K562 (cell line): ENCODE results near the gene RETREG1.

Experiments used
- ARNT ChIP-seq, 2 experiments: fragments of 450-650 bp; IDR thresholded peaks; 2 replicates each; pipeline ENCODE4 v1.6.1; 2016; ENCODE audit warnings: mild to moderate bottlenecking in 1 of 2
- EP300 ChIP-seq: IDR thresholded peaks from 2 replicates; pipeline ENCODE4 v1.6.1; 2012; ENCODE audit warnings: low read length, improper control_type of control experiment
- IRF2 ChIP-seq: sonication (generic); formaldehyde crosslinking; IDR thresholded peaks from 2 replicates; pipeline ENCODE4 v1.8.1; 2022; ENCODE audit warnings: mild to moderate bottlenecking, missing genetic modification reagents
- JUND ChIP-seq, 2 experiments: IDR thresholded peaks; 2 replicates in 1 of 2; 3 replicates in 1 of 2; pipeline ENCODE4 v1.6.1; 2011; ENCODE audit warnings: borderline replicate concordance in 2 of 2, low read depth in 2 of 2, low read length in 2 of 2, improper control_type of control experiment in 1 of 2, missing biosample characterization in 1 of 2, missing genetic modification characterization in 1 of 2, missing genetic modification reagents in 1 of 2
- LARP7 ChIP-seq: fragments of 450-650 bp; IDR thresholded peaks from 2 replicates; pipeline ENCODE4 v1.6.1; 2016
- MXI1 ChIP-seq: IDR thresholded peaks from 2 replicates; pipeline ENCODE4 v1.6.1; 2011; ENCODE audit warnings: low read depth, mild to moderate bottlenecking, improper control_type of control experiment, low read length
- NCOA6 ChIP-seq: fragments of 450-650 bp; IDR thresholded peaks from 2 replicates; pipeline ENCODE4 v1.6.1; 2017; ENCODE audit warnings: mild to moderate bottlenecking
- POLR2A ChIP-seq: fragments of 450-650 bp; conservative IDR thresholded peaks from 2 replicates; pipeline ENCODE4 v1.6.1; 2016
- ZNF121 ChIP-seq: sonication (generic); formaldehyde crosslinking; conservative IDR thresholded peaks from 2 replicates; pipeline ENCODE4 v1.8.0; 2022; ENCODE audit warnings: missing genetic modification reagents
- TF ChIP-seq, protein P1 (sequence below), 2 experiments: fragments of 450-650 bp in 1 of 2; sonication (generic) in 1 of 2; formaldehyde crosslinking in 1 of 2; IDR thresholded peaks in 1 of 2; conservative IDR thresholded peaks in 1 of 2; 2 replicates each; pipeline versions ENCODE4 v1.6.1 to v1.8.1; 2016 to 2023; ENCODE audit warnings: mild to moderate bottlenecking in 2 of 2, moderate library complexity in 2 of 2, inconsistent platforms in 1 of 2, missing genetic modification reagents in 1 of 2
- TF ChIP-seq, protein P2 (sequence below): sonication (generic); formaldehyde crosslinking; IDR thresholded peaks from 2 replicates; pipeline ENCODE4 v1.8.1; 2023; ENCODE audit warnings: mild to moderate bottlenecking, missing genetic modification reagents
- TF ChIP-seq, protein P3 (sequence below), 3 experiments: IDR thresholded peaks in 2 of 3; conservative IDR thresholded peaks in 1 of 3; 2 replicates each; pipeline ENCODE4 v1.5.1; 2011 to 2012; ENCODE audit warnings: low read length in 3 of 3, mild to moderate bottlenecking in 3 of 3, control low read depth in 2 of 3, improper control_type of control experiment in 1 of 3, inconsistent platforms in 1 of 3, low read depth in 1 of 3, mixed read lengths in 1 of 3, moderate library complexity in 1 of 3; ENCODE audit not compliant: insufficient read depth in 2 of 3
- TF ChIP-seq, protein P4 (sequence below): fragments of 250-450 bp; sonication (Bioruptor Pico); IDR thresholded peaks from 2 replicates; pipeline ENCODE4 v1.9.0; 2021; ENCODE audit warnings: mild to moderate bottlenecking

DNA sequence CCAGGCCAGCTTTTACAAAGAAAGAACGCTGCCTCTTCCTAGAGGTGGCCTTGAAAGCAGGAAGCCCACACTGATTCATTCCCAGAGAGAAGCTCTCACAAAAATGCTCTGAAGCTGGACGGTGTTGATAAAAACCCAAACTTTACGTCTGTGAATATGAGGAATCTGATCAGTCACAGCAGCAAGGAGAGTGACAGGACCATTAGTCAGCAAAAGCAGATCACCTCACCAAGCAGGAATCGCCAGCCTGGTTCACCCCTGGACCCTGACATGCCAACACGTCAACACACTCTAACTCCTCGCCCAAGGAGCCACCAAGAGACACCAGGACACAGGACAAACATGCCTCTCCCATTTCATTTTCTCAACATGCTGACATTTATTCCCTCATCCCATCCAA, 80.6 kb downstream of the RETREG1 start:
- TF ChIP-seq POLR2A, result no peak
- no peak for TF ChIP-seq JUND (IDR thresholded peaks at IDR 0.05; ENCODE audit: borderline replicate concordance, low read depth, low read length)
- no peak for TF ChIP-seq JUND (tag; IDR thresholded peaks at IDR 0.05; ENCODE audit: borderline replicate concordance, low read depth, low read length)
- no peak for TF ChIP-seq ZNF121 (CRISPR knock-in tag)
- TF ChIP-seq ARNT (IDR thresholded peaks at IDR 0.05), result no peak
- no peak for TF ChIP-seq NCOA6
- TF ChIP-seq, protein P1, sequence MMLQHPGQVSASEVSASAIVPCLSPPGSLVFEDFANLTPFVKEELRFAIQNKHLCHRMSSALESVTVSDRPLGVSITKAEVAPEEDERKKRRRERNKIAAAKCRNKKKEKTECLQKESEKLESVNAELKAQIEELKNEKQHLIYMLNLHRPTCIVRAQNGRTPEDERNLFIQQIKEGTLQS (IDR thresholded peaks at IDR 0.05), result no peak
- TF ChIP-seq, protein P1 (CRISPR knock-in tag; conservative IDR thresholded peaks at IDR 0.05), result no peak
- no peak for TF ChIP-seq MXI1
- no peak for TF ChIP-seq IRF2
- TF ChIP-seq, protein P2, sequence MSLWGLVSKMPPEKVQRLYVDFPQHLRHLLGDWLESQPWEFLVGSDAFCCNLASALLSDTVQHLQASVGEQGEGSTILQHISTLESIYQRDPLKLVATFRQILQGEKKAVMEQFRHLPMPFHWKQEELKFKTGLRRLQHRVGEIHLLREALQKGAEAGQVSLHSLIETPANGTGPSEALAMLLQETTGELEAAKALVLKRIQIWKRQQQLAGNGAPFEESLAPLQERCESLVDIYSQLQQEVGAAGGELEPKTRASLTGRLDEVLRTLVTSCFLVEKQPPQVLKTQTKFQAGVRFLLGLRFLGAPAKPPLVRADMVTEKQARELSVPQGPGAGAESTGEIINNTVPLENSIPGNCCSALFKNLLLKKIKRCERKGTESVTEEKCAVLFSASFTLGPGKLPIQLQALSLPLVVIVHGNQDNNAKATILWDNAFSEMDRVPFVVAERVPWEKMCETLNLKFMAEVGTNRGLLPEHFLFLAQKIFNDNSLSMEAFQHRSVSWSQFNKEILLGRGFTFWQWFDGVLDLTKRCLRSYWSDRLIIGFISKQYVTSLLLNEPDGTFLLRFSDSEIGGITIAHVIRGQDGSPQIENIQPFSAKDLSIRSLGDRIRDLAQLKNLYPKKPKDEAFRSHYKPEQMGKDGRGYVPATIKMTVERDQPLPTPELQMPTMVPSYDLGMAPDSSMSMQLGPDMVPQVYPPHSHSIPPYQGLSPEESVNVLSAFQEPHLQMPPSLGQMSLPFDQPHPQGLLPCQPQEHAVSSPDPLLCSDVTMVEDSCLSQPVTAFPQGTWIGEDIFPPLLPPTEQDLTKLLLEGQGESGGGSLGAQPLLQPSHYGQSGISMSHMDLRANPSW, result no peak
- TF ChIP-seq EP300, result no peak
- TF ChIP-seq, protein P3, sequence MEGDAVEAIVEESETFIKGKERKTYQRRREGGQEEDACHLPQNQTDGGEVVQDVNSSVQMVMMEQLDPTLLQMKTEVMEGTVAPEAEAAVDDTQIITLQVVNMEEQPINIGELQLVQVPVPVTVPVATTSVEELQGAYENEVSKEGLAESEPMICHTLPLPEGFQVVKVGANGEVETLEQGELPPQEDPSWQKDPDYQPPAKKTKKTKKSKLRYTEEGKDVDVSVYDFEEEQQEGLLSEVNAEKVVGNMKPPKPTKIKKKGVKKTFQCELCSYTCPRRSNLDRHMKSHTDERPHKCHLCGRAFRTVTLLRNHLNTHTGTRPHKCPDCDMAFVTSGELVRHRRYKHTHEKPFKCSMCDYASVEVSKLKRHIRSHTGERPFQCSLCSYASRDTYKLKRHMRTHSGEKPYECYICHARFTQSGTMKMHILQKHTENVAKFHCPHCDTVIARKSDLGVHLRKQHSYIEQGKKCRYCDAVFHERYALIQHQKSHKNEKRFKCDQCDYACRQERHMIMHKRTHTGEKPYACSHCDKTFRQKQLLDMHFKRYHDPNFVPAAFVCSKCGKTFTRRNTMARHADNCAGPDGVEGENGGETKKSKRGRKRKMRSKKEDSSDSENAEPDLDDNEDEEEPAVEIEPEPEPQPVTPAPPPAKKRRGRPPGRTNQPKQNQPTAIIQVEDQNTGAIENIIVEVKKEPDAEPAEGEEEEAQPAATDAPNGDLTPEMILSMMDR (IDR thresholded peaks at IDR 0.05 in 2 of 3, conservative IDR thresholded peaks at IDR 0.05 in 1 of 3; ENCODE audit: insufficient read depth in 2 of 3, low read depth in 1 of 3, low read length in 3 of 3), result no peak
- TF ChIP-seq, protein P4, sequence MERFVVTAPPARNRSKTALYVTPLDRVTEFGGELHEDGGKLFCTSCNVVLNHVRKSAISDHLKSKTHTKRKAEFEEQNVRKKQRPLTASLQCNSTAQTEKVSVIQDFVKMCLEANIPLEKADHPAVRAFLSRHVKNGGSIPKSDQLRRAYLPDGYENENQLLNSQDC (CRISPR knock-in tag), result no peak
- TF ChIP-seq LARP7, result no peak
